Measurements from ENCODE around the gene AK8. TPM values are rescaled to one million over a fixed set of nuclear protein-coding genes. Genes with fewer than 3 reads are reported as not detected.
"Not testable (repeated sequence)": the region's sequence is repeated elsewhere in the genome, so short reads cannot be mapped to it uniquely, and the experiment has no call there.

The AK8 gene
- polyA plus RNA-seq, 1 donor: 2.6 TPM

- no peak overlapping the region for H3K4me3 ChIP-seq (ENCODE audit: low read length)
- H3K4me1 ChIP-seq (ENCODE audit: control insufficient read depth, insufficient read depth, low read length): no peaks in the 10 kb centered on the region
- peaks cover 3% of the 10 kb centered on the region for H3K27me3 ChIP-seq (ENCODE audit: control insufficient read depth, insufficient read depth, low read length)
- no peak for DNase-seq
- WGBS (ENCODE audit: insufficient coverage, low lambda C conversion rate): no CpG with 5 or more reads among the region's 2 CpGs
- no peak overlapping the region for H3K27ac ChIP-seq (ENCODE audit: low read length)
- H3K9me3 ChIP-seq (ENCODE audit: control insufficient read depth, low read depth, low read length): no peaks in the 10 kb centered on the region
- no peaks in the 10 kb centered on the region for H3K36me3 ChIP-seq (ENCODE audit: control insufficient read depth, insufficient read depth, low read length)
Measured at GRCh38 chr9:132728497-132728896, 149.6 kb downstream of the AK8 start.

- no peaks in the 10 kb centered on the region for H3K36me3 ChIP-seq (ENCODE audit: control insufficient read depth, insufficient read depth, low read length)
- peaks cover 3% of the 10 kb centered on the region for H3K27me3 ChIP-seq (ENCODE audit: control insufficient read depth, insufficient read depth, low read length)
- no peaks in the 10 kb centered on the region for H3K9me3 ChIP-seq (ENCODE audit: control insufficient read depth, low read depth, low read length)
- no peak overlapping the region for H3K27ac ChIP-seq (ENCODE audit: low read length)
- no peaks in the 10 kb centered on the region for H3K4me1 ChIP-seq (ENCODE audit: control insufficient read depth, insufficient read depth, low read length)
- no peak for DNase-seq
- no peak overlapping the region for H3K4me3 ChIP-seq (ENCODE audit: low read length)
- no CpG with 5 or more reads among the region's 5 CpGs for WGBS (ENCODE audit: insufficient coverage, low lambda C conversion rate)
Measured at GRCh38 chr9:132728071-132728470, 150.0 kb downstream of the AK8 start.

- Histone ChIP-seq H3K27me3 (ENCODE audit: control insufficient read depth, insufficient read depth, low read length) (peaks cover 3% of the 10 kb centered on the region), H3K9me3 (ENCODE audit: control insufficient read depth, low read depth, low read length) (no peaks in the 10 kb centered on the region), H3K4me3 (ENCODE audit: low read length) (no peak overlapping the region), H3K27ac (ENCODE audit: low read length) (no peak overlapping the region), H3K36me3 (ENCODE audit: control insufficient read depth, insufficient read depth, low read length) (no peaks in the 10 kb centered on the region), H3K4me1 (ENCODE audit: control insufficient read depth, insufficient read depth, low read length) (no peaks in the 10 kb centered on the region)
- WGBS (ENCODE audit: insufficient coverage, low lambda C conversion rate): no CpG with 5 or more reads among the region's 8 CpGs
- no peak for DNase-seq
Measured at GRCh38 chr9:132726576-132727130, 151.4 kb downstream of the AK8 start.

- no peak for DNase-seq
- Histone ChIP-seq H3K27me3 (ENCODE audit: control insufficient read depth, insufficient read depth, low read length) (peaks cover 3% of the 10 kb centered on the region), H3K9me3 (ENCODE audit: control insufficient read depth, low read depth, low read length) (no peaks in the 10 kb centered on the region), H3K4me1 (ENCODE audit: control insufficient read depth, insufficient read depth, low read length) (no peaks in the 10 kb centered on the region), H3K4me3 (ENCODE audit: low read length) (no peak overlapping the region), H3K36me3 (ENCODE audit: control insufficient read depth, insufficient read depth, low read length) (no peaks in the 10 kb centered on the region), H3K27ac (ENCODE audit: low read length) (no peak overlapping the region)
- no CpG with 5 or more reads among the region's 13 CpGs for WGBS (ENCODE audit: insufficient coverage, low lambda C conversion rate)
Measured at GRCh38 chr9:132725306-132725705, 152.8 kb downstream of the AK8 start.

GRCh38 chr9:132723809-132724208 lies 154.3 kb downstream of the AK8 start:
- H3K9me3 ChIP-seq (ENCODE audit: control insufficient read depth, low read depth, low read length): no peaks in the 10 kb centered on the region
- H3K27ac ChIP-seq (ENCODE audit: low read length): no peak overlapping the region
- H3K27me3 ChIP-seq (ENCODE audit: control insufficient read depth, insufficient read depth, low read length): peaks cover 3% of the 10 kb centered on the region
- no peaks in the 10 kb centered on the region for H3K36me3 ChIP-seq (ENCODE audit: control insufficient read depth, insufficient read depth, low read length)
- no peaks in the 10 kb centered on the region for H3K4me1 ChIP-seq (ENCODE audit: control insufficient read depth, insufficient read depth, low read length)
- no CpG with 5 or more reads among the region's 4 CpGs for WGBS (ENCODE audit: insufficient coverage, low lambda C conversion rate)
- no peak overlapping the region for H3K4me3 ChIP-seq (ENCODE audit: low read length)
- no peak for DNase-seq

- no peak overlapping the region for H3K4me3 ChIP-seq (ENCODE audit: low read length)
- no peaks in the 10 kb centered on the region for H3K4me1 ChIP-seq (ENCODE audit: control insufficient read depth, insufficient read depth, low read length)
- DNase-seq: no peak
- no CpG with 5 or more reads among the region's 16 CpGs for WGBS (ENCODE audit: insufficient coverage, low lambda C conversion rate)
- no peaks in the 10 kb centered on the region for H3K9me3 ChIP-seq (ENCODE audit: control insufficient read depth, low read depth, low read length)
- H3K27ac ChIP-seq (ENCODE audit: low read length): no peak overlapping the region
- peaks cover under 1% of the 10 kb centered on the region for H3K27me3 ChIP-seq (ENCODE audit: control insufficient read depth, insufficient read depth, low read length)
- no peaks in the 10 kb centered on the region for H3K36me3 ChIP-seq (ENCODE audit: control insufficient read depth, insufficient read depth, low read length)
Measured at GRCh38 chr9:132722564-132723065, 155.5 kb downstream of the AK8 start.

GRCh38 chr9:132721661-132722060 lies 156.4 kb downstream of the AK8 start:
- DNase-seq: no peak
- H3K27me3 ChIP-seq (ENCODE audit: control insufficient read depth, insufficient read depth, low read length): peaks cover 3% of the 10 kb centered on the region
- H3K36me3 ChIP-seq (ENCODE audit: control insufficient read depth, insufficient read depth, low read length): no peaks in the 10 kb centered on the region
- no peaks in the 10 kb centered on the region for H3K9me3 ChIP-seq (ENCODE audit: control insufficient read depth, low read depth, low read length)
- no peak overlapping the region for H3K27ac ChIP-seq (ENCODE audit: low read length)
- WGBS (ENCODE audit: insufficient coverage, low lambda C conversion rate): no CpG with 5 or more reads among the region's 12 CpGs
- no peaks in the 10 kb centered on the region for H3K4me1 ChIP-seq (ENCODE audit: control insufficient read depth, insufficient read depth, low read length)
- H3K4me3 ChIP-seq (ENCODE audit: low read length): no peak overlapping the region

- H3K4me1 ChIP-seq (ENCODE audit: control insufficient read depth, insufficient read depth, low read length); H3K27me3 ChIP-seq (ENCODE audit: control insufficient read depth, insufficient read depth, low read length); H3K36me3 ChIP-seq (ENCODE audit: control insufficient read depth, insufficient read depth, low read length); H3K27ac ChIP-seq (ENCODE audit: low read length); DNase-seq; H3K9me3 ChIP-seq (ENCODE audit: control insufficient read depth, low read depth, low read length); H3K4me3 ChIP-seq (ENCODE audit: low read length): not testable (repeated sequence)
- WGBS (ENCODE audit: insufficient coverage, low lambda C conversion rate): no CpG with 5 or more reads among the region's 8 CpGs
Measured at GRCh38 chr9:132718381-132718928, 159.6 kb downstream of the AK8 start.

GRCh38 chr9:132717326-132717945 lies 160.6 kb downstream of the AK8 start:
- Histone ChIP-seq H3K9me3 (ENCODE audit: control insufficient read depth, low read depth, low read length) (no peaks in the 10 kb centered on the region), H3K27ac (ENCODE audit: low read length) (no peak overlapping the region), H3K4me1 (ENCODE audit: control insufficient read depth, insufficient read depth, low read length) (no peaks in the 10 kb centered on the region), H3K27me3 (ENCODE audit: control insufficient read depth, insufficient read depth, low read length) (peaks cover 3% of the 10 kb centered on the region), H3K4me3 (ENCODE audit: low read length) (no peak overlapping the region), H3K36me3 (ENCODE audit: control insufficient read depth, insufficient read depth, low read length) (no peaks in the 10 kb centered on the region)
- no peak for DNase-seq
- no CpG with 5 or more reads among the region's 13 CpGs for WGBS (ENCODE audit: insufficient coverage, low lambda C conversion rate)

- H3K27ac ChIP-seq (ENCODE audit: low read length): no peak overlapping the region
- H3K27me3 ChIP-seq (ENCODE audit: control insufficient read depth, insufficient read depth, low read length): peaks cover 3% of the 10 kb centered on the region
- H3K4me3 ChIP-seq (ENCODE audit: low read length): no peak overlapping the region
- DNase-seq: no peak
- H3K9me3 ChIP-seq (ENCODE audit: control insufficient read depth, low read depth, low read length): no peaks in the 10 kb centered on the region
- H3K4me1 ChIP-seq (ENCODE audit: control insufficient read depth, insufficient read depth, low read length): no peaks in the 10 kb centered on the region
- WGBS (ENCODE audit: insufficient coverage, low lambda C conversion rate): no CpG with 5 or more reads among the region's 4 CpGs
- H3K36me3 ChIP-seq (ENCODE audit: control insufficient read depth, insufficient read depth, low read length): no peaks in the 10 kb centered on the region
Measured at GRCh38 chr9:132716007-132716406, 162.1 kb downstream of the AK8 start.

- DNase-seq: no peak
- Histone ChIP-seq H3K4me3 (ENCODE audit: low read length) (no peak overlapping the region), H3K9me3 (ENCODE audit: control insufficient read depth, low read depth, low read length) (no peaks in the 10 kb centered on the region), H3K27ac (ENCODE audit: low read length) (no peak overlapping the region), H3K4me1 (ENCODE audit: control insufficient read depth, insufficient read depth, low read length) (no peaks in the 10 kb centered on the region), H3K36me3 (ENCODE audit: control insufficient read depth, insufficient read depth, low read length) (no peaks in the 10 kb centered on the region), H3K27me3 (ENCODE audit: control insufficient read depth, insufficient read depth, low read length) (peaks cover 3% of the 10 kb centered on the region)
- WGBS (ENCODE audit: insufficient coverage, low lambda C conversion rate): no CpG with 5 or more reads among the region's 5 CpGs
Measured at GRCh38 chr9:132712753-132713152, 165.3 kb downstream of the AK8 start.
